Muscle layer of duodenum (tissue), 2 donors: ENCODE measurements around the gene ENPP1.

Experiments used
- H3K27ac ChIP-seq: one replicate; pipeline ENCODE4 v1.7.0; 2013; ENCODE audit warnings: mild to moderate bottlenecking, low read length
- H3K27me3 ChIP-seq: one replicate; pipeline ENCODE4 v1.7.0; 2013; ENCODE audit warnings: low read depth, mild to moderate bottlenecking, control low read depth, low read length
- H3K36me3 ChIP-seq, 2 donors: one replicate each; pipeline ENCODE4 v1.7.0; 2013; ENCODE audit warnings: low read length in 2 of 2, control low read depth in 1 of 2, mild to moderate bottlenecking in 1 of 2; ENCODE audit not compliant: insufficient read depth in 2 of 2, control insufficient read depth in 1 of 2
- H3K4me1 ChIP-seq, 2 donors: one replicate each; pipeline ENCODE4 v1.7.0; 2013; ENCODE audit warnings: low read length in 2 of 2, mild to moderate bottlenecking in 2 of 2, control low read depth in 1 of 2, moderate library complexity in 1 of 2; ENCODE audit not compliant: insufficient read depth in 2 of 2, control insufficient read depth in 1 of 2
- H3K4me3 ChIP-seq, 2 donors: one replicate each; pipeline ENCODE4 v1.7.0; 2013; ENCODE audit warnings: low read length in 2 of 2, low read depth in 1 of 2, mild to moderate bottlenecking in 1 of 2
- H3K9me3 ChIP-seq, 2 donors: one replicate each; pipeline ENCODE4 v1.7.0; 2013; ENCODE audit warnings: low read length in 2 of 2, control low read depth in 1 of 2, mild to moderate bottlenecking in 1 of 2; ENCODE audit not compliant: control insufficient read depth in 1 of 2
- donor health status: healthy.

ENPP1 gene

DNA sequence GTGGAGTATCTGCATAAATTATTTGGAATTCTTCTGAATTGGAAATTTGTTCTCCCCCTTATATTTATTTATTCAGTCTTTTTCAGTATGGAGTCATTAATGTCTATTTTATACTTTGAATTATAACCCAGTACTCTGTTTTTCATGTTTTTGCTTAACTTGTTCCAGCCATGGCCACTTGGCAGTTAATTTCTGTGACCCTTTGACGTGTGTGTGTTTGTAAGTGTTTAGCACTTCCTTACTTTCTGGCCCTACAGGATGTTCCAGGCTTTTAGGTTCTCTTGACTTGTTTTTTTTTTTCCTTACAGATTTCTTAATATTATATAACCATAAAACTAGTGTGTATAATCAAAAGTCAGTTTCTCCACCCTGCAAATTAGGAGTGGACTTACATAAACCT is 24.1 kb downstream of the ENPP1 start:
- H3K9me3 ChIP-seq = no peaks in the 10 kb centered on the region
- H3K4me3 ChIP-seq = no peak overlapping the region
- no peak overlapping the region for H3K27ac ChIP-seq
- no peaks in the 10 kb centered on the region for H3K4me1 ChIP-seq
- no peaks in the 10 kb centered on the region for H3K36me3 ChIP-seq
- H3K27me3 ChIP-seq = no peaks in the 10 kb centered on the region

DNA sequence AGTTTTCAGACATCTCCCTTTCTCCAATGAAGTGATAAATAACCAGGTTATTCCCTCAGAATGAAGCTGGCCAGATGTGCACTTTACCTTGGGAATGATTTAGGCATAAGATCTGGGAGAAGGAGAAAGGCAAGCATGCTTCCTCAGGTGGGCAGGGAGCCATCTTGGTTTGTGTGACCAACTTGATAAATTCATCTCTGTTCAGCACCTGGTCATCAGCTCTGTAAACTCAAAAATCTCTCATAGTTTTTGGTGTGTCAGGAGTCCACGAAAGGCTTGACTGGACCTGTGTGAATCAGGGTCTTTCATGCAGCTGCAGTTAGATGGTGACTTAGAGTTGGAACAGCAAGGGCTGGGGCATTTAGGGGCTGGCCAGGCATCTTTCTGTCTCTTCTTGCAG is 24.5 kb downstream of the ENPP1 start:
- Histone ChIP-seq H3K4me3 (no peak overlapping the region), H3K27me3 (no peaks in the 10 kb centered on the region), H3K4me1 (no peaks in the 10 kb centered on the region), H3K27ac (no peak overlapping the region), H3K9me3 (no peaks in the 10 kb centered on the region), H3K36me3 (no peaks in the 10 kb centered on the region)

DNA sequence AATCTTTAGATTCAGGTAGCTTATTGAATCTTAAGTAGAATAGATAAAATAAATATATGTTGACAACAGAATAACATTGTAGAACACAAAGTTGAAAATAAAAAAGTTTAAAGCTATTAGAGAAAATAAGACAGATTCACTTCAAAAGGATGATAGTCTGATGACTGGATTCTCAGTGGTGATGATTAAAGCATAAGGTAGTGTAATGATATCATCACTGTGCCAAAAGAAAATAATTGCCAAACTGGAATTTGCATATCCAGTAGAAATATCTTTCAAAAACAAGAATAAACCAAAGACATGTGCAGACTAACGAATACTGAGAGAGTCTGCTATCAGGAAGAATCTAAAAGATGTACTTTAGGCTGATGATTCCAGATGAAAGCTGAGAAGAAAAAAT is 30.2 kb downstream of the ENPP1 start:
- H3K9me3 ChIP-seq = no peaks in the 10 kb centered on the region
- H3K4me1 ChIP-seq = no peaks in the 10 kb centered on the region
- H3K4me3 ChIP-seq = no peak overlapping the region
- H3K27ac ChIP-seq = no peak overlapping the region
- no peaks in the 10 kb centered on the region for H3K27me3 ChIP-seq
- H3K36me3 ChIP-seq = no peaks in the 10 kb centered on the region

DNA sequence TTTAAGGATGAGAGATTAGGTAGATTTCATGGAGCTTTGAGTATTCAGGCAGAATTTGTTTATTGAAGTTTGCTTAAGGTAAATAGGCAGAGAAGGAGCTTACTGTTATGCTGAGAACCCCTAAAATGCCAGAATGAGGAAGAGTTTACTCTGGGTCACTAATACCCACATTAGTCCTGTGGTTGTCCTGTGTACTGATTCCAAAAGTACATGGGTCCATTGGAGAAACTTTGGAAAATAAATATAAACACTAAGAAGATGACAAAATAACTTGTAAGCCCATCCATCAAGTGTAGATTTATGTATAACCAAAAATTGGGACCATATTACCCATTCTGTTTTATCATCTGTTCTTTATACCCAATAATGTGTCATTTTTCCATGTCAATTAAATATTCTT is 31.6 kb downstream of the ENPP1 start:
- Histone ChIP-seq H3K4me1 (no peaks in the 10 kb centered on the region), H3K27ac (no peak overlapping the region), H3K4me3 (no peak overlapping the region), H3K36me3 (no peaks in the 10 kb centered on the region), H3K9me3 (no peaks in the 10 kb centered on the region), H3K27me3 (no peaks in the 10 kb centered on the region)

DNA sequence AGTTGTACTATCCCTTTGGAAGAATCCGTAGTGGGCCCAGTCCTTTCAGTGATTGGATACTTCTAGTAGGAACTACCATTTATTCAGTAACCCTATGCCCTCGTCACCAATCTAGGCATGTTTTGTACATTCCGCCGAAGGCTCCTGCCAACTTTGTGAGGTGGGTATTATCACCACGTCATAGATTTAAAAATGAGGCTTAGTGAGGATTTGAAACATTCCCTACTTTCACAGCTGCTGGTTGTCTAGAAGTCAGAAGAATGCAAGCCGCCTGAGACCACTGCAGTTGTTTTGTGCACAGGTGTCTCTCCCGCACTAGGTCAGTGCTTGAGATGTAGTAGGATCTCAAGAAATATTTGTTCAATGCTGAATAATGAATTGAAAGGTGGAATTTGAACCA is 32.6 kb downstream of the ENPP1 start:
- Histone ChIP-seq H3K4me1 (no peaks in the 10 kb centered on the region), H3K27ac (no peak overlapping the region), H3K36me3 (no peaks in the 10 kb centered on the region), H3K4me3 (no peak overlapping the region), H3K9me3 (no peaks in the 10 kb centered on the region), H3K27me3 (no peaks in the 10 kb centered on the region)

GRCh38 chr6:131840936-131841583 is 33.2 kb downstream of the ENPP1 start:
- Histone ChIP-seq H3K27me3 (no peaks in the 10 kb centered on the region), H3K27ac (no peak overlapping the region), H3K4me3 (no peak overlapping the region), H3K9me3 (no peaks in the 10 kb centered on the region), H3K4me1 (no peaks in the 10 kb centered on the region), H3K36me3 (no peaks in the 10 kb centered on the region)

GRCh38 chr6:131843768-131844167 is 35.9 kb downstream of the ENPP1 start:
- Histone ChIP-seq H3K9me3 (no peaks in the 10 kb centered on the region), H3K36me3 (no peaks in the 10 kb centered on the region), H3K27ac (no peak overlapping the region), H3K4me3 (no peak overlapping the region), H3K4me1 (no peaks in the 10 kb centered on the region), H3K27me3 (no peaks in the 10 kb centered on the region)

- Histone ChIP-seq H3K4me1 (no peaks in the 10 kb centered on the region), H3K9me3 (no peaks in the 10 kb centered on the region), H3K36me3 (no peaks in the 10 kb centered on the region), H3K27me3 (no peaks in the 10 kb centered on the region), H3K4me3 (no peak overlapping the region), H3K27ac (no peak overlapping the region)
Measured at GRCh38 chr6:131844243-131844841, 36.5 kb downstream of the ENPP1 start.

DNA sequence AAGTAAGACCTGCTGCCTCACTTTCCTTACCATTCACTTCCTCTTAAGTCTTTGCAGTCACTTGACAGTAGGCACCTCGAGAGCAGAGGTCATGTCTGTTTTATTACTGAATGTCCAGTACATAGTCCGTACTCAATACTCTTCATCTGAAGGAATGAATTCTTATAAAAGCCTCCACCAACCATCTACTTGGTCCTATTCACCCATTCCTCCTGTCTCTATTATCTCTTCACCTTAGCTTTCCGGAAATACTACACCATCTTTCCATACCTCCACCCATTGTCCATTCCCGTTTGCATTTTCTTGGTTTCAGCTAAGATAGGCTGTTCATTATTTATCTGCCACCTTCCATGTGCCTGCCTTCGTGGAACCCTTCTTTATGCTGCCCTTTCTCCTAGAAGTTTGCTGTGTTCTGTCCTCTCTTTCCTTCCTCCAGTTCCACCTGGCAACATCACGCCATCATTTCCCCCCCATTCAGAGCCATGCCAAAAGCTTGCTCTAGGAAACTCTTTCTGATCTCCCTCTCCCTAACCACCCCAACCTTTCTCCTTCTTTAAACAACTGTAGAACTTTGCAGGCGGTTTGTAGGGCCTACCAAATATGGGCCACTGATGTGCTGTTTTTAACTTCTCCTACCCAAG is 38.3 kb downstream of the ENPP1 start:
- Histone ChIP-seq H3K27me3 (no peaks in the 10 kb centered on the region), H3K4me3 (no peak overlapping the region), H3K9me3 (no peaks in the 10 kb centered on the region), H3K4me1 (no peaks in the 10 kb centered on the region), H3K36me3 (no peaks in the 10 kb centered on the region), H3K27ac (no peak overlapping the region)

DNA sequence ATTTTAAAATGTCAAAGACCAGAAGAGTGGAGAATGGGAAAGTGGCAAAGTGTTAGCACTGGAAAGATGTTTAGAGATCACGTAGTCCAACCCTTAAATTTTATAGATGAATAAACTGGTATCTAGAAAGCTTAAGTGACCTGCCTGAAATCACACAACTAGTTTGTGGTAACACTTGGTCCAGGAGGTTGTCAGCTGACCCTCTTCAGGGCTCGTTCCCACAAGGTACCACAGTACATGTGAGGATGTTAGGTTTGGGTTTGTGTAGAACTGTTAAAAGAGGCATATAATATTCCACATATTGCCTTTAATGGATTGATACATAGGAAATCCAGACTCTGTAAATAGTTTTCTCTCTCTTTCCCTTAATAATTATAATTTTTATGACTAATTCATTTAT is 39.1 kb downstream of the ENPP1 start:
- H3K4me1 ChIP-seq = no peaks in the 10 kb centered on the region
- no peaks in the 10 kb centered on the region for H3K9me3 ChIP-seq
- H3K4me3 ChIP-seq = no peak overlapping the region
- H3K27me3 ChIP-seq = no peaks in the 10 kb centered on the region
- no peak overlapping the region for H3K27ac ChIP-seq
- no peaks in the 10 kb centered on the region for H3K36me3 ChIP-seq

GRCh38 chr6:131849799-131850198 is 42.0 kb downstream of the ENPP1 start:
- Histone ChIP-seq H3K36me3 (no peaks in the 10 kb centered on the region), H3K27ac (no peak overlapping the region), H3K9me3 (no peaks in the 10 kb centered on the region), H3K4me3 (no peak overlapping the region), H3K4me1 (no peaks in the 10 kb centered on the region), H3K27me3 (no peaks in the 10 kb centered on the region)
